ENCODE measurements around the gene ZIK1.

ZIK1 gene

DNA sequence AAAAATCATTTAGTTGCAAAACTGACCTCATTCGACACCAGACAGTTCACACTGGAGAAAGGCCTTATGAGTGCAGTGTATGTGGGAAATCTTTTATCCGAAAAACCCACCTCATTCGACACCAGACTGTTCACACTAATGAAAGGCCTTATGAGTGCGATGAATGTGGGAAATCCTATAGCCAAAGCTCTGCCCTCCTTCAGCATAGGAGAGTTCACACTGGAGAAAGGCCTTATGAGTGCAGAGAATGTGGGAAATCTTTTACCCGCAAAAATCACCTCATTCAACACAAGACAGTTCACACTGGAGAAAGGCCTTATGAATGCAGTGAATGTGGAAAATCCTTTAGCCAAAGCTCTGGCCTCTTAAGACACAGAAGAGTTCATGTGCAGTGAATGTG, 23.0 kb downstream of the ZIK1 start:
- DNase-seq (ENCODE audit: low read depth in 2 of 3, low spot score in 2 of 3): no peak

DNA sequence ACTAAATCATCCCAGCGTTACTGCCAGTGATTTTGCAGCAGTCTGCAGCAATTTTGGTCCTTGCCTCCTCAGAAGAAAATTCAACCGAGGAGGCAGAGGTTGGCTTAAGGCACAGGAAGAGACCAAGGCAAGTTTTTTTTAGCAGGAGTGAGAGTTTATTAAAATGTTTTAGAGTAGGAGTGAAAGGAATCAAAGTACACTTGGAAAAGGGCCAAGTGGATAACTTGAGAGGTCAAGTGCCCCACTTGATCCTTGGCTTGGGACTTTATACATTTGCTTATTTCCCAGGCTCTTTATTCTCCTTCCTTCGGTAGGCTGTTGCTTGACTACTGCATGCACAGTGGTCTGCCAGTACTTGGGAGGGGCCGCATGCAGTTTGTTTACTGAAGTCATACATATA, 27.2 kb downstream of the ZIK1 start:
- no peak for DNase-seq (ENCODE audit: low read depth in 2 of 3, low spot score in 2 of 3)

GRCh38 chr19:57613941-57614743, 30.2 kb downstream of the ZIK1 start, which contains the start of gene ZNF134:
TSS of gene ZNF134 (plus strand) at chr19:57614242. CDS start at chr19:57619469, 5,227 bp downstream.
- peak; percentile 55 to 80 (median 68) for DNase-seq (ENCODE audit: low read depth in 2 of 3, low spot score in 2 of 3)

GRCh38 chr19:57615346-57615745, 31.4 kb downstream of the ZIK1 start:
- DNase-seq (ENCODE audit: low read depth in 2 of 3, low spot score in 2 of 3): no peak

- DNase-seq (ENCODE audit: low read depth in 2 of 3, low spot score in 2 of 3): no peak
Observed at GRCh38 chr19:57620673-57621348, 36.9 kb downstream of the ZIK1 start.

DNA sequence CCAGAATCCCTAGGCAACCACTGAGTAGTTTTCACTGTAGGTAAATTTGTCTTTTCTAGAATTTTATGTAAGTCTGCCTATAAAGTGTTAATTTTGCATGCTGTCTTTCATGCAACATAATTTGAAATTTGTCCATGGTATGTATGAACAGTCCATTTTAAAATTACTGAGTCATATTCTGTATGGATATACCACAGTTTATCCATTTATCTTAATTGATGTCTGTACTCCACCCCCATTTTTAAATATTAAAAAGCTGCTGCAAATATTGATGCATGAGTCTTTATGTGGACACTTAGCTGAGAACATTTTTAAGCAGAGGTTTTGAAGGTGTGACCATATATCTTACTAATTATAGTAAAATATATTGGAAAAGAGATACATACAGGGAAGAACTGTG, 39.1 kb downstream of the ZIK1 start:
- no peak for DNase-seq (ENCODE audit: low read depth in 2 of 3, low spot score in 2 of 3)

DNA sequence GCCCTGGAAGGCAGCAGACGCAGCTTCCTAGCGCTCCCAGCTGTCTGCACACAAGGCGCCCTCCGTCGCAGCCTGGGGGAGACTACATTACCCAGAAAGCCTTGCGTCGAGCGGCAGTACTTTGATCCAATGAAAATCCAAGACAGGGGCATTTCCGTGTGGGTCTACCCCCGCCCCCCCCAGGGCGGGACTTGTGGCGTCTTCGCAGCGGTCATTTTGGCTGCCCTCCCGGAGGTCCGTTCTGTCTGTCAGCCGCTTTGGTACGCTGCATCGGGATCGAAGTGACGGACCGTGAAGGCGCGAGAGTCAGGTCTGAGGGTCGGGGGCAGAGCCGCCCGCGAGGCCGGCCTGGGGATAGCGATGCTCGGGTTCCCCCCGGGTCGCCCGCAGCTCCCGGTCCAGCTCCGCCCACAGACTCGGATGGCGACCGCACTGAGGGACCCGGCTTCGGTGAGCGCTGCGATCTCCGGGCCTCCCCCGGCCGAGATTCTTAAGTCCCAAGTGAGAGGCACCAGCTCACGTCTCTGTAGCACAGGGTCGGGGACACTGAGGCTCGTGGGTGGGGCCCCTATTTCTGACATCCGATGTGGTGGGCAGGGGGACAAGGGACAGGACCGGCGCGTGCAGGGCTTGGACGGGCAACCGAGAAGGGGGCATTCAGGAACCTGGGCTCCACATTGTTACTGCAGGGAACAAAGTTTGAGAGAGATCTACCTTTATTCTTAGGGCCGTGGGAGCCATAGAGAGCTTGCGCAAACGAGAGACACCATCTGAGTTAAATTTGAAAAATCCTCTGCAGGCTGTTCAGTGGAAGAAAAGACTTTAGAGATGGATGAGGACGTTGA, 49.3 kb downstream of the ZIK1 start, which contains the start of gene ZNF211:
ZNF211 (plus strand) TSS at position 182 of the 845 bp plus-strand sequence; CDS start at position 361, 179 bp downstream.
- peak; percentile 49 to 66 (median 51) for DNase-seq (ENCODE audit: low read depth in 2 of 3, low spot score in 2 of 3)

DNA sequence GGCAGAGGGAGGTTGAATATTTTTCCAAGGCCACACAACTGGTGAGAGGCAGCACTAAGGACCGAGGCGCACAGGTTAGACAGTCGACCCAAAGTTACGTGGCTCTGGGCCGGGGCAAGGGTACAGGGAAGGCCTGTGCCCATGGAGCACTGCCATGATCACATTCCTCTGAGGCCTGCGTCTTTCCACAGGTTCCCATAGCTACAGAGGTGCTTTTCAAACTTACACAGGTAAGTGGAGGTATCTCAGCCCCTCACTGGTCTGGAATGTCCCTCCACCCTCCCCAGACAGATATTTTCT, 49.8 kb downstream of the ZIK1 start:
- no peak for DNase-seq (ENCODE audit: low read depth in 2 of 3, low spot score in 2 of 3)

DNA sequence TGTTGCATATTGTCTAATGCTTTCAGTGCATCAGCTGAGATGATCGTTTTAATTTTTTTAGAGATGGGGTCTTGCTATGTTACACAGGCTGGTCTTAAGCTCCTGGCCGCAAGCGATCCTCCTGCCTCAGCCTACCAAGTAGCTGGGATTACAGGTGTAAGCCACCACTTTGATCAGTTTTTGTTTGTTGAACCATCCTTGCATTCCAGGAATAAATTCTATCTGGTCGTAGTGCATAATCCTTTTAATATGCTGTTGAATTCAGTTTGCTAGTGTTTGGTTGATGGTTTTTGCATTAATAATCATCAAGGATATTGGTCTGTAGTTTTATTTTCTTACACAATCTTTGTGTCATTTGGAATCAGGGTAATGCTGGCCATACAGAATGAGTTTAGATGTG, 53.4 kb downstream of the ZIK1 start:
- DNase-seq (ENCODE audit: low read depth in 2 of 3, low spot score in 2 of 3): no peak

DNA sequence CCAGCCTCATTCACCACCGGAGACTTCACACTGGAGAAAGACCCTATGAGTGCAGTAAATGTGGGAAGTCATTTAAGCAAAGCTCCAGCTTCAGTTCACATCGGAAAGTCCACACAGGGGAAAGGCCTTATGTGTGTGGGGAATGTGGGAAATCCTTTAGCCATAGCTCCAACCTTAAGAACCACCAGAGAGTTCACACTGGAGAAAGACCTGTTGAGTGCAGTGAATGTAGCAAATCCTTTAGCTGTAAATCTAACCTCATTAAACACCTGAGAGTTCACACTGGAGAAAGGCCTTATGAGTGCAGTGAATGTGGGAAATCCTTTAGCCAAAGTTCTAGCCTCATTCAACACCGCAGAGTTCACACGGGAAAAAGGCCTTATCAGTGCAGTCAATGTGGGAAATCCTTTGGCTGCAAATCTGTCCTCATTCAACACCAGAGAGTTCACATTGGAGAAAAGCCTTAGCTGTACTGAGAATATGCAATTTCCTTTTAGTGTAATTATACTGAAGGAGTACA, 57.8 kb downstream of the ZIK1 start:
- DNase-seq (ENCODE audit: low read depth in 2 of 3, low spot score in 2 of 3): no peak

- no peak for DNase-seq (ENCODE audit: low read depth in 2 of 3, low spot score in 2 of 3)
Observed at GRCh38 chr19:57642396-57643046, 58.6 kb downstream of the ZIK1 start.

Data from activated CD8-positive, alpha-beta memory T cell treated with anti-CD3 and anti-CD28 coated beads for 48 hours (primary cell).